ENCODE measurements around the gene TMEM18.

TMEM18 gene

GRCh38 chr2:677056-677958, at the start of gene TMEM18:
TMEM18 (minus strand) TSS chr2:677406; CDS start chr2:677345, 61 bp downstream.
- peak within 1 kb of the TSS; percentile 72 to 90 (median 82) for H3K4me3 ChIP-seq
- peaks cover 6 to 14% (median 8%) of the 10 kb centered on the region in 11 experiments for H3K9me3 ChIP-seq (replicated peaks in 1 of 11)
- H3K4me1 ChIP-seq = peaks cover 46 to 53% (median 51%) of the 10 kb centered on the region in 10 experiments
- H3K9ac ChIP-seq = peak within 1 kb of the TSS; percentile 95 to 100 (median 99)
- peak within 1 kb of the TSS; percentile 96 to 100 (median 99) for H3K27ac ChIP-seq
- H3K27me3 ChIP-seq = no peaks in the 10 kb centered on the region
- H3K4me2 ChIP-seq = peak within 1 kb of the TSS; percentile 93 to 100 (median 96)
- H4K20me1 ChIP-seq = peaks cover 0 to 39% (median 11%) of the 10 kb centered on the region in 11 experiments; a peak in 13 of 22 replicates
- no peak for TF ChIP-seq Cebpa-rat (IDR thresholded peaks at IDR 0.05)
- H3K36me3 ChIP-seq = peaks cover 4 to 11% (median 8%) of the 10 kb centered on the region in 11 experiments; a peak in 14 of 22 replicates

GRCh38 chr2:726169-726568, 49.0 kb upstream of the TMEM18 start:
- no peaks in the 10 kb centered on the region for H4K20me1 ChIP-seq
- H3K4me1 ChIP-seq = peaks cover 7 to 27% (median 18%) of the 10 kb centered on the region in 10 experiments; a peak in 19 of 20 replicates
- no peaks in the 10 kb centered on the region for H3K27me3 ChIP-seq
- H3K9ac ChIP-seq = no peak overlapping the region
- H3K27ac ChIP-seq = no peak overlapping the region
- TF ChIP-seq Cebpa-rat (IDR thresholded peaks at IDR 0.05) = no peak
- no peak overlapping the region for H3K4me3 ChIP-seq
- no peaks in the 10 kb centered on the region for H3K36me3 ChIP-seq
- H3K9me3 ChIP-seq (replicated peaks in 1 of 11) = no peaks in the 10 kb centered on the region
- H3K4me2 ChIP-seq = peak overlapping the region in 3 of 11 experiments; percentile 31 to 63 (median 50); a peak in 6 of 22 replicates

- Histone ChIP-seq H3K4me3 (no peak overlapping the region), H3K9ac (no peak overlapping the region), H4K20me1 (no peaks in the 10 kb centered on the region), H3K27ac (no peak overlapping the region), H3K4me1 (peaks cover 7 to 27% (median 18%) of the 10 kb centered on the region in 10 experiments; a peak in 19 of 20 replicates), H3K9me3 (replicated peaks in 1 of 11) (no peaks in the 10 kb centered on the region), H3K27me3 (no peaks in the 10 kb centered on the region), H3K36me3 (no peaks in the 10 kb centered on the region), H3K4me2 (peak overlapping the region in 3 of 11 experiments; percentile 31 to 58 (median 50); a peak in 6 of 22 replicates)
- no peak for TF ChIP-seq Cebpa-rat (IDR thresholded peaks at IDR 0.05)
Observed at GRCh38 chr2:725468-725867, 48.3 kb upstream of the TMEM18 start.

GRCh38 chr2:723761-724160, 46.6 kb upstream of the TMEM18 start:
- TF ChIP-seq Cebpa-rat (IDR thresholded peaks at IDR 0.05) = no peak
- Histone ChIP-seq H3K9me3 (replicated peaks in 1 of 11) (no peaks in the 10 kb centered on the region), H4K20me1 (no peaks in the 10 kb centered on the region), H3K9ac (no peak overlapping the region), H3K27me3 (no peaks in the 10 kb centered on the region), H3K4me3 (no peak overlapping the region), H3K4me1 (peaks cover 7 to 25% (median 16%) of the 10 kb centered on the region in 10 experiments), H3K36me3 (no peaks in the 10 kb centered on the region), H3K4me2 (no peak overlapping the region), H3K27ac (no peak overlapping the region)

GRCh38 chr2:720842-721241, 43.6 kb upstream of the TMEM18 start:
- no peak overlapping the region for H3K4me3 ChIP-seq
- no peak overlapping the region for H3K4me2 ChIP-seq
- H4K20me1 ChIP-seq = no peaks in the 10 kb centered on the region
- H3K27ac ChIP-seq = no peak overlapping the region
- no peak for TF ChIP-seq Cebpa-rat (IDR thresholded peaks at IDR 0.05)
- no peaks in the 10 kb centered on the region for H3K36me3 ChIP-seq
- H3K4me1 ChIP-seq = peaks cover 4 to 9% (median 7%) of the 10 kb centered on the region in 10 experiments; a peak in 15 of 20 replicates
- no peaks in the 10 kb centered on the region; a peak in 1 of 22 replicates for H3K27me3 ChIP-seq
- no peak overlapping the region for H3K9ac ChIP-seq
- no peaks in the 10 kb centered on the region for H3K9me3 ChIP-seq (replicated peaks in 1 of 11)

- Histone ChIP-seq H3K4me2 (peak overlapping the region in 6 of 11 experiments; percentile 13 to 54 (median 32); a peak in 7 of 22 replicates), H3K9me3 (replicated peaks in 1 of 11) (no peaks in the 10 kb centered on the region), H3K4me1 (peaks cover 0 to 18% (median 13%) of the 10 kb centered on the region in 10 experiments; a peak in 17 of 20 replicates), H3K9ac (no peak overlapping the region), H4K20me1 (0 out of 22 replicates have a peak, but pooled peaks cover 0 to 3% (median 0%) of the 10 kb centered on the region in 11 experiments), H3K27ac (no peak overlapping the region), H3K36me3 (no peaks in the 10 kb centered on the region), H3K27me3 (no peaks in the 10 kb centered on the region; a peak in 1 of 22 replicates), H3K4me3 (no peak overlapping the region)
- no peak for TF ChIP-seq Cebpa-rat (IDR thresholded peaks at IDR 0.05)
Observed at GRCh38 chr2:719734-720133, 42.5 kb upstream of the TMEM18 start.

- Histone ChIP-seq H4K20me1 (0 out of 22 replicates have a peak, but pooled peaks cover 0 to 6% (median 0%) of the 10 kb centered on the region in 11 experiments), H3K4me3 (no peak overlapping the region), H3K4me2 (peak overlapping the region in 2 of 11 experiments; percentile 32 to 54; a peak in 2 of 22 replicates), H3K4me1 (peaks cover 3 to 23% (median 18%) of the 10 kb centered on the region in 10 experiments; a peak in 17 of 20 replicates), H3K36me3 (no peaks in the 10 kb centered on the region), H3K27ac (no peak overlapping the region), H3K9ac (no peak overlapping the region), H3K27me3 (no peaks in the 10 kb centered on the region; a peak in 1 of 22 replicates), H3K9me3 (replicated peaks in 1 of 11) (no peaks in the 10 kb centered on the region)
- no peak for TF ChIP-seq Cebpa-rat (IDR thresholded peaks at IDR 0.05)
Observed at GRCh38 chr2:719191-719590, 42.0 kb upstream of the TMEM18 start.

- no peak for TF ChIP-seq Cebpa-rat (IDR thresholded peaks at IDR 0.05)
- H3K27me3 ChIP-seq = no peaks in the 10 kb centered on the region; a peak in 1 of 22 replicates
- no peaks in the 10 kb centered on the region for H3K36me3 ChIP-seq
- H3K4me2 ChIP-seq = no peak overlapping the region
- peaks cover 3 to 36% (median 28%) of the 10 kb centered on the region in 10 experiments; a peak in 17 of 20 replicates for H3K4me1 ChIP-seq
- no peak overlapping the region for H3K4me3 ChIP-seq
- 0 out of 22 replicates have a peak, but pooled peaks cover 0 to 6% (median 0%) of the 10 kb centered on the region in 11 experiments for H4K20me1 ChIP-seq
- no peak overlapping the region for H3K27ac ChIP-seq
- H3K9me3 ChIP-seq (replicated peaks in 1 of 11) = no peaks in the 10 kb centered on the region
- no peak overlapping the region for H3K9ac ChIP-seq
Observed at GRCh38 chr2:717661-718060, 40.5 kb upstream of the TMEM18 start.
